H1 (cell line): ENCODE measurements around the gene GBE1. TPM values are rescaled to one million over a fixed set of nuclear protein-coding genes. Genes with fewer than 3 reads are reported as not detected.

Experiments used
- CTCF ChIA-PET: fragments of 300-600 bp; sonication (Branson Sonifier 250); formaldehyde crosslinking; loops from one replicate; lab custom pipeline; 2021; ENCODE audit not compliant: partially characterized antibody; lab: Charles Lee
- POLR2A ChIA-PET: fragments of 300-600 bp; sonication (Branson Sonifier 250); formaldehyde crosslinking; loops from one replicate; lab custom pipeline; 2021; ENCODE audit warnings: inconsistent platforms; ENCODE audit not compliant: partially characterized antibody; lab: Charles Lee
- DNase-seq, 2 experiments: peaks; one replicate each; pipeline versions ENCODE4 v3.0.0 to v3.0.0-alpha.2; 2010 to 2022; ENCODE audit warnings: low spot score in 2 of 2, low read depth in 1 of 2, mixed read lengths in 1 of 2
- FAIRE-seq: peaks from 2 replicates; lab custom pipeline; 2011; peaks lifted over from hg19 to GRCh38; lab: Jason Lieb, UNC
- H2AFZ ChIP-seq: 2 replicates; pipeline ENCODE4 v1.8.1; 2012; ENCODE audit warnings: low read length, inconsistent platforms
- H2AK5ac ChIP-seq: 2 replicates; pipeline ENCODE4 v1.6.1; 2013; ENCODE audit warnings: low read depth, low read length
- H2BK120ac ChIP-seq: replicated peaks from 2 replicates; pipeline ENCODE3; 2013; ENCODE audit warnings: low read depth, low read length, inconsistent platforms
- H2BK12ac ChIP-seq: 2 replicates; pipeline ENCODE4 v1.6.1; 2013; ENCODE audit warnings: low read depth, low read length
- H2BK15ac ChIP-seq: 2 replicates; pipeline ENCODE4 v1.6.1; 2013; ENCODE audit warnings: low read length
- H2BK20ac ChIP-seq: 2 replicates; pipeline ENCODE4 v1.6.1; 2013; ENCODE audit warnings: low read length
- H2BK5ac ChIP-seq: 2 replicates; pipeline ENCODE4 v1.6.1; 2013; ENCODE audit warnings: low read depth, low read length
- H3K14ac ChIP-seq: 2 replicates; pipeline ENCODE4 v1.6.1; 2013; ENCODE audit warnings: inconsistent platforms; ENCODE audit not compliant: insufficient read length
- H3K18ac ChIP-seq: 2 replicates; pipeline ENCODE4 v1.6.1; 2013; ENCODE audit warnings: low read length; ENCODE audit errors: extremely low read depth
- H3K23ac ChIP-seq: 2 replicates; pipeline ENCODE4 v1.6.1; 2013; ENCODE audit warnings: inconsistent platforms; ENCODE audit not compliant: insufficient read length
- H3K23me2 ChIP-seq: 2 replicates; pipeline ENCODE4 v1.6.1; 2013; ENCODE audit warnings: low read depth, low read length
- H3K27ac ChIP-seq: 2 replicates; pipeline ENCODE4 v1.6.1; 2011; ENCODE audit warnings: low read depth, low read length, inconsistent platforms
- H3K27me3 ChIP-seq, 4 experiments: replicated peaks in 1 of 4; 1 replicate in 1 of 4; 2 replicates in 3 of 4; pipeline versions ENCODE4 v1.6.1 to v1.8.1; 2011 to 2013; ENCODE audit warnings: low read length in 3 of 4, mild to moderate bottlenecking in 3 of 4, inconsistent platforms in 2 of 4, mixed read lengths in 2 of 4, moderate library complexity in 1 of 4; ENCODE audit not compliant: control insufficient read depth in 3 of 4, insufficient read depth in 3 of 4; ENCODE audit errors: extremely low read depth in 1 of 4
- H3K36me3 ChIP-seq, 4 experiments: 2 replicates each; pipeline versions ENCODE4 v1.6.1 to v1.8.1; 2011 to 2013; ENCODE audit warnings: mild to moderate bottlenecking in 4 of 4, low read length in 3 of 4, moderate library complexity in 2 of 4, control low read depth in 1 of 4, inconsistent platforms in 1 of 4; ENCODE audit not compliant: insufficient read depth in 4 of 4, control insufficient read depth in 2 of 4
- H3K4ac ChIP-seq: replicated peaks from 2 replicates; pipeline ENCODE3; 2013; ENCODE audit warnings: low read length, low read depth, mixed read lengths, inconsistent platforms; ENCODE audit not compliant: insufficient read length
- H3K4me1 ChIP-seq, 4 experiments: replicated peaks in 1 of 4; 1 replicate in 1 of 4; 2 replicates in 3 of 4; pipeline versions ENCODE4 v1.6.1 to v1.8.1; 2011 to 2013; ENCODE audit warnings: low read length in 3 of 4, inconsistent platforms in 2 of 4, mixed read lengths in 1 of 4; ENCODE audit not compliant: insufficient read depth in 4 of 4, control insufficient read depth in 3 of 4
- H3K4me2 ChIP-seq, 2 experiments: 2 replicates each; pipeline versions ENCODE4 v1.6.1 to v1.8.1; 2011 to 2013; ENCODE audit warnings: low read depth in 2 of 2, low read length in 2 of 2, control low read depth in 1 of 2, inconsistent platforms in 1 of 2, mild to moderate bottlenecking in 1 of 2; ENCODE audit not compliant: insufficient read depth in 1 of 2
- H3K4me3 ChIP-seq, 4 experiments: fragments of 200-600, 300-600 bp in 1 of 4; sonication (generic), shearing (Covaris generic), sonication (Bioruptor Twin) in 1 of 4; 2 replicates each; pipeline versions ENCODE4 v1.5.1 to v1.8.1; 2011 to 2016; ENCODE audit warnings: low read length in 4 of 4, low read depth in 3 of 4, control low read depth in 2 of 4, inconsistent platforms in 2 of 4, mild to moderate bottlenecking in 2 of 4, mixed read lengths in 1 of 4, moderate library complexity in 1 of 4; ENCODE audit not compliant: insufficient read depth in 2 of 4; ENCODE audit errors: extremely low read depth in 1 of 4
- H3K56ac ChIP-seq: replicated peaks from 2 replicates; pipeline ENCODE3; 2013; ENCODE audit warnings: low read depth, mild to moderate bottlenecking, mixed read lengths, low read length, inconsistent platforms; ENCODE audit not compliant: insufficient read length
- H3K79me1 ChIP-seq: 2 replicates; pipeline ENCODE4 v1.6.1; 2013; ENCODE audit warnings: low read depth, low read length, control low read depth
- H3K79me2 ChIP-seq, 2 experiments: 2 replicates each; pipeline versions ENCODE4 v1.6.1 to v1.8.1; 2012 to 2013; ENCODE audit warnings: low read length in 2 of 2, mild to moderate bottlenecking in 2 of 2, inconsistent platforms in 1 of 2; ENCODE audit not compliant: insufficient read depth in 2 of 2, control insufficient read depth in 1 of 2
- H3K9ac ChIP-seq, 4 experiments: replicated peaks in 1 of 4; 1 replicate in 1 of 4; 2 replicates in 3 of 4; pipeline versions ENCODE4 v1.6.1 to v1.8.1; 2011 to 2013; ENCODE audit warnings: low read depth in 3 of 4, low read length in 3 of 4, control low read depth in 2 of 4, mild to moderate bottlenecking in 2 of 4, moderate library complexity in 2 of 4, inconsistent platforms in 1 of 4; ENCODE audit errors: extremely low read depth in 1 of 4
- H3K9me3 ChIP-seq, 2 experiments: 2 replicates each; pipeline versions ENCODE4 v1.6.1 to v1.8.1; 2012 to 2013; ENCODE audit warnings: mild to moderate bottlenecking in 2 of 2, moderate library complexity in 2 of 2, control low read depth in 1 of 2, inconsistent platforms in 1 of 2, low read depth in 1 of 2, low read length in 1 of 2, mixed read lengths in 1 of 2; ENCODE audit not compliant: insufficient read depth in 2 of 2
- H4K20me1 ChIP-seq, 2 experiments: replicated peaks in 1 of 2; 2 replicates each; pipeline versions ENCODE3 to v1.8.1; 2011 to 2013; ENCODE audit warnings: inconsistent platforms in 2 of 2, low read length in 2 of 2, mild to moderate bottlenecking in 1 of 2; ENCODE audit not compliant: insufficient read depth in 2 of 2, control insufficient read depth in 1 of 2
- H4K5ac ChIP-seq: 2 replicates; pipeline ENCODE4 v1.6.1; 2013; ENCODE audit warnings: low read length, low read depth, mixed read lengths, inconsistent platforms; ENCODE audit not compliant: insufficient read length
- H4K8ac ChIP-seq: 2 replicates; pipeline ENCODE4 v1.8.0; 2013; ENCODE audit warnings: mild to moderate bottlenecking, moderate library complexity, low read length, inconsistent platforms; ENCODE audit not compliant: insufficient read depth; ENCODE audit errors: extremely low read depth
- H4K91ac ChIP-seq: replicated peaks from 2 replicates; pipeline ENCODE3; 2013; ENCODE audit warnings: low read length, mixed read lengths, inconsistent platforms; ENCODE audit not compliant: insufficient read length
- BRCA1 ChIP-seq: IDR thresholded peaks from 2 replicates; pipeline ENCODE4 v1.6.1; 2012; ENCODE audit warnings: low read depth, low read length, improper control_type of control experiment
- CREB1 ChIP-seq: IDR thresholded peaks from 2 replicates; pipeline ENCODE4 v1.6.1; 2012; ENCODE audit warnings: inconsistent platforms
- GTF2F1 ChIP-seq: IDR thresholded peaks from 2 replicates; pipeline ENCODE4 v1.6.1; 2012; ENCODE audit warnings: low read depth, low read length, improper control_type of control experiment, borderline replicate concordance
- JUN ChIP-seq: IDR thresholded peaks from 2 replicates; pipeline ENCODE4 v1.6.1; 2011; ENCODE audit warnings: low read depth, mild to moderate bottlenecking, improper control_type of control experiment, low read length
- RAD21 ChIP-seq, 2 experiments: IDR thresholded peaks in 1 of 2; conservative IDR thresholded peaks in 1 of 2; 2 replicates each; pipeline ENCODE4 v1.6.1; 2011; ENCODE audit warnings: low read depth in 2 of 2, low read length in 2 of 2, improper control_type of control experiment in 1 of 2, inconsistent platforms in 1 of 2, mild to moderate bottlenecking in 1 of 2, moderate library complexity in 1 of 2
- SRF ChIP-seq: IDR thresholded peaks from 2 replicates; pipeline ENCODE4 v1.6.1; 2011; ENCODE audit warnings: mild to moderate bottlenecking, low read depth, low read length, moderate library complexity
- WGBS, 2 experiments: shearing (Covaris generic) in 1 of 2; methylation state at CpG; one replicate each; pipeline versions ENCODE4 v1.1.6 to v1.1.7; 2013 to 2015; ENCODE audit warnings: low lambda C conversion rate in 2 of 2, mixed read lengths in 2 of 2, inconsistent platforms in 1 of 2, low coverage in 1 of 2, missing lambda C conversion rate in 1 of 2; ENCODE audit not compliant: insufficient replicate concordance in 2 of 2, insufficient coverage in 1 of 2, insufficient read length in 1 of 2; ENCODE audit errors: extremely low coverage in 1 of 2, missing lambda C conversion rate in 1 of 2; 5-methylcytosine and 5-hydroxymethylcytosine counted together
- polyA plus RNA-seq, 7 experiments: library from polyadenylated mRNA; depleted of rRNA in 3 of 7; stranded (reverse) in 5 of 7; unstranded in 2 of 7; fragments of >200 nt in 5 of 7; fragments of 200-250 nt in 2 of 7; gene quantifications; 1 replicate in 5 of 7; 2 replicates in 1 of 7; 4 replicates in 1 of 7; pipeline versions ENCODE4 v1.2.1 to v1.2.3, GENCODE V29; 2011 to 2013; ENCODE audit warnings: missing spikeins in 2 of 7, mixed read lengths in 2 of 7
- total RNA-seq: library from RNA; stranded (reverse); fragmentation: NEBNext Ultra II Directional; extraction: Animal tissue kit (Norgen Biotek cat#: 25700); gene quantifications from 2 replicates; pipeline ENCODE4 v1.2.1, GENCODE V29; 2021

The GBE1 gene
- total and polyA plus RNA-seq, 2 of the 8 experiments (the other 6 are each of a cell fraction or from before 2014, with no cell fraction given), result 3.3 to 7.3 TPM

- no peak overlapping the region for H3K4me3 ChIP-seq
- no peak overlapping the region for H2BK15ac ChIP-seq
- no peaks in the 10 kb centered on the region for H3K23me2 ChIP-seq
- no peak overlapping the region for H4K5ac ChIP-seq
- FAIRE-seq, result no peak
- no peak overlapping the region for H3K4me2 ChIP-seq
- no peaks in the 10 kb centered on the region for H3K79me2 ChIP-seq
- H3K4ac ChIP-seq, result no peak overlapping the region
- H4K8ac ChIP-seq, result no peak overlapping the region
- no peaks in the 10 kb centered on the region for H4K20me1 ChIP-seq
- H3K18ac ChIP-seq, result no peak overlapping the region
- 88% methylated on average over 4 of the region's 4 CpGs; no CpG with 5 or more reads in 1 of the 2 experiments for WGBS, 2 experiments
- no peak overlapping the region for H3K14ac ChIP-seq
- TF ChIP-seq SRF (no peak), RAD21 (IDR thresholded peaks at IDR 0.05 in 1 of 2, conservative IDR thresholded peaks at IDR 0.05 in 1 of 2; ENCODE audit: low read depth in 2 of 2, low read length in 2 of 2) (no peak), JUN (no peak), GTF2F1 (no peak), CREB1 (no peak), BRCA1 (no peak)
- H2BK12ac ChIP-seq, result no peak overlapping the region
- H2AFZ ChIP-seq, result no peak overlapping the region
- H3K9ac ChIP-seq, result no peak overlapping the region
- no peaks in the 10 kb centered on the region for H3K36me3 ChIP-seq
- no peaks in the 10 kb centered on the region for H3K4me1 ChIP-seq
- H3K79me1 ChIP-seq, result no peaks in the 10 kb centered on the region
- DNase-seq, result no peak
- H2BK5ac ChIP-seq, result no peak overlapping the region
- H3K27ac ChIP-seq, result no peak overlapping the region
- CTCF ChIA-PET, result interaction anchor here (1.6 to 3.6 kb wide), 3 partner anchors 14 to 153 kb away, joined by 4 to 46 read pairs (median 18); no protein-coding TSS in a partner anchor
- no peaks in the 10 kb centered on the region for H3K9me3 ChIP-seq
- H2BK120ac ChIP-seq, result no peak overlapping the region
- no peak overlapping the region for H2AK5ac ChIP-seq
- H3K27me3 ChIP-seq, result no peaks in the 10 kb centered on the region
- POLR2A ChIA-PET, result no interaction called here
- no peak overlapping the region for H4K91ac ChIP-seq
- no peak overlapping the region for H2BK20ac ChIP-seq
- no peak overlapping the region for H3K23ac ChIP-seq
- no peak overlapping the region for H3K56ac ChIP-seq
These were observed 269.4 kb downstream of the GBE1 start for GRCh38 chr3:81492040-81492439.
